Measurements from ENCODE around the gene CBX4.

Gene CBX4

GRCh38 chr17:79841369-79842135 lies 2.3 kb upstream of the CBX4 start:
- peak in 1 of 2 donors; percentile 40 for DNase-seq

- DNase-seq: no peak
Observed at GRCh38 chr17:79840989-79841286, 1.7 kb upstream of the CBX4 start.

- peak; percentile 25 to 42 for DNase-seq
Observed at GRCh38 chr17:79840269-79840988, 1.2 kb upstream of the CBX4 start.

GRCh38 chr17:79838522-79839274 lies 542 bp downstream of the CBX4 start:
- DNase-seq: peak; percentile 49 to 61

- DNase-seq: peak; percentile 43 to 62
Observed at GRCh38 chr17:79837888-79838521, 1.2 kb downstream of the CBX4 start.

- peak; percentile 44 to 49 for DNase-seq
Observed at GRCh38 chr17:79836972-79837887, 2.0 kb downstream of the CBX4 start.

- DNase-seq: no peak
Observed at GRCh38 chr17:79836510-79836971, 2.7 kb downstream of the CBX4 start.

GRCh38 chr17:79835953-79836509 lies 3.2 kb downstream of the CBX4 start:
- DNase-seq: no peak

GRCh38 chr17:79835470-79835899 lies 3.8 kb downstream of the CBX4 start:
- DNase-seq: no peak

- peak; percentile 22 to 66 for DNase-seq
Observed at GRCh38 chr17:79834565-79835469, 4.4 kb downstream of the CBX4 start.

GRCh38 chr17:79833744-79834564 lies 5.3 kb downstream of the CBX4 start:
- DNase-seq: no peak

- DNase-seq: no peak
Observed at GRCh38 chr17:79833110-79833450, 6.2 kb downstream of the CBX4 start.

- no peak for DNase-seq
Observed at GRCh38 chr17:79832218-79833109, 6.8 kb downstream of the CBX4 start.

GRCh38 chr17:79831265-79832217 lies 7.7 kb downstream of the CBX4 start:
- no peak for DNase-seq

GRCh38 chr17:79830763-79831264 lies 8.4 kb downstream of the CBX4 start:
- DNase-seq: no peak

- no peak for DNase-seq
Observed at GRCh38 chr17:79830303-79830702, 8.9 kb downstream of the CBX4 start.

GRCh38 chr17:79829457-79829856 lies 9.8 kb downstream of the CBX4 start:
- DNase-seq: no peak
